Activated T-cell treated with anti-CD3 and anti-CD28 coated beads for 4 hours (primary cell): ENCODE data around the gene CLSTN2.

ENCODE experiments used
- DNase-seq: peaks from one replicate; pipeline ENCODE4 v3.0.0-alpha.2; 2020

The CLSTN2 gene

DNA sequence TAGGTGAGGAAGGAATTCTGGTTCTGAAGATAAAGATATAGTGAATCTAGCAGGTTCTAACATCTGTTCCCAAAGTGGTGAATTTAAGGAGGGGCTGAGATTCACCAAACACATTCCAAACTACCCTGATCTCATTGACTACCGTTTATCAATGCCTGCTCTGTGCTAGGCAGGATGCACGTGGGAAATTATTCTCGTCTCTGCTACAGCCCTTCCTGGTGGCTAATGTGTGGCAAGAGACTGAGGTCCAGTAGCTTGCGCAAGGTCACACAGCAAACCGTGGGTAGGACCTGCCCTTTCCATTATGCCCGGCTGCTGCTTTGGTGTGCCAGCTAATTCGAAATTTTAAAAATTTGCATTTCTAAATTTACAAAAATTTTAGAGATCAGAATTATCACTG, 533.4 kb downstream of the CLSTN2 start:
- DNase-seq: no peak

DNA sequence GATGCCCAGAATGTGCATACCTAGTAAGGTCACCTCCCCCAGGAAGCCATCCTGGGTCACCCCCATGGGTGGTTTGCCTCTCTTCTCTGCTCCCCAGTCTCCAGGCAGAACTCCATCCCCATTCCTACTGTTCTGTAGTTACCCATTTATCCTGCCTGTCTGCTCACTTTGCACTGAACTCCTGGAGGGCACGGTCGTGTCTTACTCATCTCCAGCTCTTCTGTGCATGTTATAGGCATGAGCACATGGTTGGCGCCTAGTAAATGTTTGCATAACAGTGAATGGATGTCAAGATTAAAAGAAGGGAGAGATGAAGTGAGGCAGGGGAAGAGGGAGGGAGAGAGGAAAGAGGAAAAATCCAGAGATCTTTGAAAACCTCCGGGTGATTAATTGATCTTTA, 534.5 kb downstream of the CLSTN2 start:
- no peak for DNase-seq

DNA sequence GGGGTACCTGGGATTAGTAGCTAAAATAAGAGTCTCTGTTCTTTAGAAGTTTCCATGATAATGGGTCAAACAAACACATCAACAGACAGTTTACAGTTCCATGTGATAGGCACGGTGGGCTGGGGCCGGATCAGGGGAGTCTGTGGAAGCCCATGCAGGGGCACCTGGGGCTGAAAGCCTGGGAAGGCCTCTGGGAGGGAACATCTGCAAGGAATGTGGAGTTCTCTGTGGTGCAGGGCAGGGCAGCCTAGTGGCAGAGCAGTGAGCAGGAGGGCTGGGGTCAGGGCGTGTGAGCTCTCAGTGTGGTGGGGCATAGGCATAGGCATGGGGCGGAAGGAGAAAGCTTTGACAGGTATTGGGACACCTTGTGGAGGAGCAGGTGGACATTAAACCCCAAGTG, 535.2 kb downstream of the CLSTN2 start:
- DNase-seq: no peak

DNA sequence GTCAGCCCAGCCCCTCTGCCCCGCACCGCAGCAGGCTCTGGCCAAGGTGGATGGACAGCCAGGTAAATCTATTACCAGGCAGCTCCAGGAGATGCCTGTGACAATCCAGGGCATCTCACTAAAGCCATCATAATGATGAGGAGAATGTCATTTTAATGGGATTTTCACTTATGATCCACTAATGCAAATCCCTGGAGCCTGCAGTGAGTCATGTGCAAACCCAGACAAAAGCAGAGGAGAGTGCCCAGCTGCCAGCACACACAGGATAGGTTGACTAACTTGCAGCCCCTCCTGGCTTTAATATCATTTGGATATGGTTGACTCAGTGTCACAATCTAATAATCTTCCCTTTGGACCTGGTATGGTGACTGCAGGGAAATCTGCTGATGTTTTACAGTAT, 536.0 kb downstream of the CLSTN2 start:
- no peak for DNase-seq

DNA sequence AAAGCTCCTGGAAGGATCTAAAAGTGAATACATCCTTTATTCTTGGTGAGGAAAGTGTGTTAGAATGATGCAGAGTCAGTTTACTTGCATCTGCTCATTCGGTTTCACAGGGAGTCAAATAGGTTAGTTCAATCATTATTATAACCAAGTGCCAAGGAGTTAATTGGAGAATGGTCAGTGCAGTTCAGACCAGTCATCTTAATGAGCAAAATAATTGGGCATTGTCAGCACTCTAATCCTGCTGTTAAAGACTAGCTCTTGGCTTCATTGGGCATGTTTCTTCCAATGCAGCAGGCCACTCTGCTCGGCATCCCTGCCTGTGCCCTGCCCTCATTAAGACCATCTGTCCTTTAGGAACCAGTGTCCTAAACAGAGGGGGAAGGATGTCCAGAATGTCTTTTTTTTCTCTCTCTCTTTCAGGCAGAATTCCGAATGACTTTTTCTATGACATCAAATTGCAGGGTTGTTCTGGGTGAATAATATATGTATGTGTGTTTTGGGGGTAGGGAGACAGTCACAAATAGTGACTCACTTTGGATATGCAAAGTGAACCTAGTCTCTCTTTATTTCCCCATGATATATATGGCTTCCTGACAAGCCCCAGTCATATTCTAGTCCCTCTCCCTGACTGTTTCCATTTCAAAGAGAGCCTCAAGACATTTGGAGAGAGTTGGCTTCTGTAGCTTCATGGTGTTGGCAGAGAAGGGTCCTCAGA, 537.5 kb downstream of the CLSTN2 start:
- no peak for DNase-seq

DNA sequence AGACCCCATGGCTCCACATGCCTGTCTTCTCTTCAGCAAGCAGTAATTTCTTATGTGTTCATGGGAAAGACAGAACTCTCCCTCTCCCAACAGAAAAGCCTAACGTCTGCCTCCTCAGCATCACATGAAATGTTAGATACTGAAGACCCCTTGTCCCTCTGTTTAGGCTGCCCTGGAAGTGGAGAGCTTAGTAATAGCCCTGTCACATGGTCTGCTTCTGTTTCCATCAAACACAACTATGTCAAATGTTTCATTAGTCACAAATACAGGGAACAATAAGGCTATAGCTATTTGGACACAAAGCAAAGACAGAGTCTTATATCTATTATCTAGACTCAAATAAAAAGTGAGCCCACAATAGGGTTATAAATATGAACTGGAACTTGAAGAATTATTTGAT, 552.6 kb downstream of the CLSTN2 start:
- no peak for DNase-seq

DNA sequence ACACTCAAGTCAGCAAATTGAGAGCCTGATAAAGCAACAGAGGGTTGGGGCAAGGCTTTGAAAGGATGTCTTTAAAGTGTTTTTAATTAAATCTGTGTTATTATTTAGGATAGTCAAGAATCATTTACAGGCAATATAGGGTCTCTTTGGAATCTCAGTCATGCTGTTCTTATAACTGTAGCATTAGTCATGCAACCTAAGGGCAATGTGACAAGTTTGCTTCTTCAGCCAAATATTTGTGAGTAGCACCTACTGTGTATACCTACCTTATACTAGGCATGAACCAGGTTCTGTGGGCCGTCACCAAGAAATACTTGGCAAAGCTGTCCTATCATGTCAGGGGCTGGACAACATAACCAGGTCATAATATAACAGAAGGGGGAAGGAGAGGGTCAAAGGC, 558.3 kb downstream of the CLSTN2 start:
- no peak for DNase-seq

DNA sequence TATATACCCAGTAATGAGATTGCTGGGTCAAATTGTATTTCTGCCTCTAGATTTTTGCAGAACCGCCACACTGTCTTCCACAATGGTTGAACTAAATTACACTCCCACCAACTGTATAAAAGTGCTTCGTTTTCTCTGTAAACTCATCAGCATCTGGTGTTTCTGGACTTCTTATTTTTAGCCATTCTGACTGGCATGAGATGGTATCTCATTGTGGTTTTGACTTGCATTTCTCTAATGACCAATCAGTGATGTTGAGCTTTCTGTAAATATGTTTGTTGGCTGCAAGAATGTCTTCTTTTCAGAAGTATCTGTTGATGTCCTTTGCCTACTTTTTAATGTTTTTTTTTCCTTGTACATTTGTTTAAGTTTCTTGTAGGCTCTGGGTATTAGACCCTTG, 560.0 kb downstream of the CLSTN2 start:
- no peak for DNase-seq

DNA sequence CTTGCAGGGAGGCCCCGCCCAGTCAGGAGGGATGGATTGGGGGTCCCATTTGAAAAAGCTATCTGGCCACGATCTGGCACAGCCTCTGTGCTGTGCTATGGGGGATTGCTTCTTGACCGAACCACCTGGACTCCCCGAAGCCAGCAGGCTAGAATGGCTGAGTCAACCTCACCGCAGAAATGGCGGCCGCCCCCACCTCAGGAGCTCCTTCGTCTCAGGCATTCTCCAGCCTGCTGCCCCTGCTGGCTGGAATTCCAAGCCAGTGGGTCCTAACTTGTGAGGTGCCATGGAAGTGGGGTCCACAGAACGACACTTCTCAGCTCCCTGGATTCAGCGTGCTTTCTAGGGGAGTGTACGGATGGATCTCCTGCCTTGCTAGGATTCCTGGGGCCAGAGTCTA, 562.3 kb downstream of the CLSTN2 start:
- no peak for DNase-seq

DNA sequence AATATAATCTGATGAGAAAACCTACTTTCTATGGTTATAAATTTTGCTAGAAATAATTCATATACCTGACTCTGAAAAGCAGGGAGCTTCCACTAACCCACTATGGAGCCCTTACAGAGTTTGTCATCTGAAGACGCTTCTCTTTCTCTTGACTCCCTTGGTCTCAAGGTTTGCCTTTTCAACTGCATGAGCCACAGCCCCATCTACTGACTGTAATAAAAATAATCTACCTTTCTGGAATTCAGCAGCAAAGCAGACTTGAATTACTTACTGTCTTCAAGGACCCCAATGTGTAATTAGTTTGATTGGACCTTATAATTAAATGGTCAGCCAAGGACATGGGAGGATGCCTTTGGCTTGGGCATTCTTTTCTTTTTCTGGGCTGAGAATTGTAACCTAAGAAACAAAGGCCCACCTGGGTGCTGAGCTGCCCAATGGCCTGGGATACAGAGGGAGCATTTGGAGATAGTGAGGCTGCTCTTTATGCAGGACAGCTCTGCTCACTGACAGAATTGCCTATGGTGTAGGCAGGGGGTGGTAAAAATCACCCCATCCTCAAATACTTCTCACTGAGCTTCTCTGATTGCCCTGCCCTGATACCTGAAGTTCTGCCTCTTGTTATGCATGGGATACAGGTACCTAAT, 564.3 kb downstream of the CLSTN2 start:
- DNase-seq: no peak

DNA sequence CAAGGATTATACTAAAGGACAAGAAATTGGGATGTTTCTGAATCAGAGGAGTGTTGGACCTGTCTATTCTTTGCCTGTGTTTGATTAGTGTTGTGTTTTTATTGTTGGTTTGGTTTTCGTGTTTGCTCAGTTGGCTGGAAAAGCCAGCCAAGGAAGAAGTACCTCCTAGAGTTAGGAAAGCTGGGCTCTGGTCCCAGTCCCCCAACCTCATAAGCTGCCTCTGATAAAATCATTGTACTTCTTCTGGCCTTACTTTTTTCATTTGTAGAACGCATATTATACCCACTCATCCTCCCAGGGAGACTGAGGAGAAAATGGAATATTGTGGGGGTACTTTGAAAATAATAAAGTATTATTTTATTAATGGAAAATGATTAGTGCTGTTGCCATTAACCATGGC, 565.5 kb downstream of the CLSTN2 start:
- DNase-seq: no peak

DNA sequence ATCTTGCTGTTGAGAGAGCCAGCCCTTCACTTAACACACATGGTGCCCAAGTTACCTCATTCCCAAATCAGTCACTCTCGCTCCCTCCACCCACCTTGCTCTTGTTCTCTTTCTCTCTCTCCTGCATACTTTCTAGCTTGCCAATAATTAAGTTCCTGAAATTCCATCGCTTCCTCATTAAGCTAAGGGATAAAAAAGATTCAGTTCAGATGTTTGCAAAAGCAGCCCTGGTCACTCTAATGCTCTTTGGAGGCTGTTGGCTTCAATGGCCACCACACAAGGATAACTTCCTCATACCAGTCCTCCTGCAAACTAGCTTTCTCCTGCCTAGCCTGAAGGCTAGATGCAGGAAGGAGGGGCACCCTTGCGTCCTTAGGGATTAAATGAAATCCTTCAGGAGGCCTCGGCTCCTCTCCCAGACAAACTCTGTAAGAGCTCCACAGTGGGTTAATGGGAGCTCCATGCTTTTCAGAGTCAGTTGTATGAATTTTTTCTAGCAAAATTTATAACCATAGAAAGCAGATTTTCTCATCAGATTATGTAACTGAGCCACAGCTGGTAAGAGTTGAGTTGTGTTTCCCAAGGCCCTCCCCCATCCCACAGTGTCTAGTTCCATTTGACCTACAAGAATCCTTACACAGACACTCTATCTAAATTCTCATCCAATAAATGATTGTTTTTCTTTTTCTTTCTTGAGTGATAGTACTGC, 566.2 kb downstream of the CLSTN2 start:
- DNase-seq: no peak

DNA sequence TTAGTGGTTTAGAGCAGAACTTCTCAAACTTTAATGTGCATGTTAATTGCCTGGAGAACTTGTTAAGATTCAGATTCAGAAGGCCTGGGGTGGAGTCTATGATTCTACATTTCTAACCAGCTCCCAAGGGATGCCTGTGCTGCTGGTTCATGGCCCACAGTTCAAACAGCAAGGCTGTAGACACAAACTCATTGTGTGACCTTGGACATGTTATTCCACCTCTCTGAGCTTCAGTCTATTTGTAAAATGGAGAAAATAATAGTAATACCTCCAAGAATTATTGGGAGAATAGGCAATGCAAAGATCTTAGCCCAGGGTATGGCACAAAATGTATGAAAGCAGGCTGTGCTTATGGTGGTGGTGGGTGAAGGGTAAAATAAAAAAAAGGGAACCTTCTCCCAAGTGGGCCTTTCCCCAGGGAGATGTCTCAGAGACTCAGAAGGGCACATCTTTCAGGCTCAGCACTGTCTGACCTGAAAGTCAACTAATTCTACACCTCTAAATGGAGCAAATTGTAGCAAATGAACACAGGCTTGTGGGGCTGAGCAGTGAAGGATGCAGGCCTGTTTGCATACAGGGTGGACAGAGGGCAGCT, 566.9 kb downstream of the CLSTN2 start:
- DNase-seq: no peak

DNA sequence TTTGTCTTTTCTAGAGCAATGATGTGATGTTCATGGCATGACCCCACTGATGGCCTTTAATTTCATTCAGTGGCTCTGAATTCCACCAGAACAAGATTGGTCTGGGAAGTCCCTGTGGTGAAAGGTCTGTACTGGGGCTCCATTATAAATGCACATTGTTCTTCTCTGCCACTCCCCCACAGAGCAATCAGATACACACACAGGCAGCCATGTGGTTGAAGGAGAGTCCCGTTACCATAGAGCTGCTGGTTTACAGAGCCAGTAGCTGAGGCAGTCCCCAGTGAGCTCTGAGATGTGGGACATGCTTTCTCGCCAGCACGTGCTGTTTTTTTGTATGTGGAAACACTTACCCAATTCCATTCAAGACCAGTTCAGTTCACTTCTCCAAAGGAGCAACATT, 570.2 kb downstream of the CLSTN2 start:
- DNase-seq: no peak

DNA sequence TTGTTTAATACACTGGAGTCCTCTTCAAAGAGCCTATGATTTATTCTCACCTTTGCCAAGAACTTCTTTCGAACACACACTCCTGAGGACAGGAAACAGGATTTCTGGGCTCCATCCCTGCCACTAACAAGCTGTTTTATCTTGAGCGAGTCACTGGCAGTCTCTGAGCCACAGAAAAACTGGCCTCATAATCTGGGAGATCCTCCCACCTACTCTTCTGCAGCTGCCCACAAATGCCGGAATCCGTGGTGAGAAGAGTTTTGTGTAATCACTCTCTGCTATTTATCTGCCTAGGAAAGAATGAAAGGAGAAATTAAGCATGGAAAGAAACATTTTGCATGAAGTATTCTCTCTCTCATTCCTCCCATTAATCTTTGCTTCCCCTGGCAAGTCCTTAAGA, 570.9 kb downstream of the CLSTN2 start:
- no peak for DNase-seq

DNA sequence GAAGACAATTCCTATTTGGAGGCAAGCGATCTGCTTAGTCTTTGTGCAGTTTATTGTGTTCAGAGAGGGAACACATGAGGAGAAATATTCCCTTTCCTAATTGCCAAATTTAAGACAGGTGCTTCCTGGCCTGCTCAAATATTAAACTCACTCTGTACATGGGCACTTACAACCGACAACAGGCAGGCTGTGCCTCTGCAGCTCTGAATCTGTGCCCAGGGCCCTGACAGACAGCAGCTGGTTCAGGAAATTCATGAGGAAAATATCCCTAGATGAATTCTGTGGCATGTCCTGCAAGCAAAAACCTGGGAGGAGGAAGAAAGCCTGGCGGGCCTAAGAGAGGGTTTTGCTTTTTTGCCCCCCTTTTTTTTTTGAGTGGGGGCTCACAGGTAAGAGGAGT, 573.6 kb downstream of the CLSTN2 start:
- DNase-seq: no peak

DNA sequence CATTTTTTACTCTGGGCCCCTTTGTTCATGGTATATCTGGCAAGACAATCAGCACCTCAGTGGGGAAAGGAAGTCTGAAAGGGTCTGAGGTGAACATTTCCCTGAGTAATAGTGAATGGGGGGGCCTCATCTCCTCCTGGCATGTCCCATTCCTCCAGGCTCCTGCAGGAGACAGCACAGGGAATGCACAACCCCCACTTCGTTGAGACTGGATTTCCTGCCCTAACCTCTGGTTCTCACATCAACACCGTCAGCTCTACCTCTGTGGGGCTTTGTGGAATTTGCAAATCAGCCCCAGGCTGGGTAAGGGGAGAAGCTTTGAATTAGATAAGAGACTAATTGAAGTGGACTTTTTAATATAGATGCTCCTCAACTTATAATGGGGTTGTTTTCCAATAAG, 574.5 kb downstream of the CLSTN2 start:
- DNase-seq: no peak

DNA sequence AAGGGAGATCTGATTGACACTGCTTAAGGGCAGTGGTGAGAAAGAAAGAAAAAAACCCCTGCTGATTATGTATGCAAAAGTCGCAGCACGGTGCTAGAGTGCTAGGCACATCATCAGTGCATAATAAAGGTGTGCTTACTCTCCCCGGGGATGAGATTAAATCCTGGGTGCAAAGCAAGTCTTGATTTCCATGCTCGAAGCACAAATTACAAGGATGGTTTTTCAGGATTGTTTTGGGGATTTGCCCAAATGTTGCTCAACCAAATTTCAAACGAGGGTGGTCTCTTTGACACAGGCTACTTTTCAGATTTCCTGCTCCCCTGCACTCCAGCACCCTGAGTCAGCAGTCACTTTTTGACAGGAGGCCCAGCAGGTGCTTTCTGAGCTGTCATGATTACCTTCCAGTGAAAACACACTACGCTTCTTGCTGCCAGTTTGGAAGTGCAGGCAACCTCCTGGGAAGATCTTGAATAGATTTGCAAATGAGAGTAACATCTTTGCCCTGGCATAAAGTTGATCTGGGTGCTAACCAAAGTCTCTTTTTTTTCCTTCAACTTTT, 575.4 kb downstream of the CLSTN2 start:
- DNase-seq: no peak

DNA sequence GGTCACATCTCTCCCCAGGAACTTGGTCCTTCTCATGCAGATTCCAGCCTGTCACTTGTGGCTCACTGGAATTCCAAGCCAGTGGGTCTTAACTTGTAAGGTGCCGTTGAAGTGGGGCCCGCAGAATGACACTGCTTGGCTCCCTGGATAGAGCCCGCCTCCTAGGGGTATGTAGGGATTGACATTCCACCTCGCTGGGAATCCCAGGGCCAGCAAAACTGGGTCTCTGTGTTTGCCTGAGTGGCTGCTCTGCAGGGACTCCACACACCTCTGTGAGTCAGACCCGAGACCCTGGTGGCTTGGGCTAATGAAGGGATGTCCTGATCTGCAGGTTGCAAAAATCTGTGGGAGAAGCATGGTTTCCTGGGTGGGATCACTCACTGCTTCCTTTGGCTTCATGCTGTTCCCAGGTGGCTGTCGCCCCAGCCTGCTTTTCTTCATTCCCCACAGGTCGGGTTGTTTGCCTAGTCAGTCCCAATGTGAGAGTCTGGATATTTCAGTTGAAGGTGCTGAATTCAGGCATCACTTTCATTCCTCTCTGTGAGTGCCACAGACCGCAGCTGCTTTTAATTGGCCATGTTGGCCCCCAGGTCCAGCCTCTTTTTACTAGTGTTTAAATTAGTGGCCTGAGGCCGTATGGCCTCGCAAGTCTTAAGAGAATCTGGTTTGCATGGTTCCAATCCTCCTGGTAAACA, 586.9 kb downstream of the CLSTN2 start:
- no peak for DNase-seq

DNA sequence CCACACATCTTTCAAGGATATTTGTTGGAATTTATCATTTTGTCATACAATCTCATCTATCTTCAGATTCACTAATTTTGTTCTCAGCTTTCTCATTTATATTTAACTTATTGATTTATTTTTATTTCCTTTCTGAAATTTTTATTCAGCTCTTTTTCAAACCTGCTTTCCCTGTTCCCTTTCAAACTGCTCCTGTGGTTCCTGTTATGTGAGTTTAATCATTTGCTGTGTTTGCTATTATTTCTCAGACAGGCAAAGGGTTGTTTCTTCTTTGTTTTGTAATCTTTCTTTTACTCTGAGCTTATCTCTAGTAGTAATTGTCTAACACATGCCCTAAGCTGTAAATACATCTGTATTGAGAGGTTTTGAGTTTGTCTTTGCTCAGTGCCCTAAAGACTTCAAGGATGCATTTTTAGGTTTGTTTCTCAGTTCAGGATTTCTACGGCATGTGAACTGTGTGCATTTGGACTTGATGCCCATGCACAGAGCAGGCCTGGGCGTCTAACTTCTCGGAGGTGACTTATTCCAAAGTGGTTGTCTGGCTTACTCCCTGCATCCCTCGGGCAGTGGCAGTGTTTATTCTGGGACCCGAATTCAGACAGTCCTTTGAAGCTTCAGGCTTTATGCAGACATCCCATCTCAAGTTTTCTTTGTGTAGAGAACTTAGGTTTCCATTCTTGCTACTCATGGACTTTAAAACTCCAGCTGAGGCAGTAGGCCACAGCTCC, 587.8 kb downstream of the CLSTN2 start:
- DNase-seq: no peak

DNA sequence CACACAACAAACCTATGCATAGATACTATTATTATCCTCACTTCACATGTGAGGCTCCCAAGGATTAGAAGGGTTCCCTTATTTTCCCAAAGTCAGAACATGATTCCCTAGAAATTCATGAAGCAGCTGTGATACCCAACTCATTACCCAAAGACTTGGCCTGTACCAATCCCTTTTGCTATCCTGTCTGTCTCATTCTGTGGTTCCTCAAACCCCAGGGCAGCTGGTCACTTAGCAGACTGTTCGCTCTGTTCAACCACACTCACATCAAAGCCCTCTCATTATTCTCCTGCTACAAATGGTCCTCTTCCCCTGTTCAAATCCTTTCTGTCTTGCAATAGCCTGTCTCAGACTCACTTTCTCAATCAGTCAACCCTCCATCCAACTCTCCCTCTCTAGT, 588.6 kb downstream of the CLSTN2 start:
- no peak for DNase-seq

DNA sequence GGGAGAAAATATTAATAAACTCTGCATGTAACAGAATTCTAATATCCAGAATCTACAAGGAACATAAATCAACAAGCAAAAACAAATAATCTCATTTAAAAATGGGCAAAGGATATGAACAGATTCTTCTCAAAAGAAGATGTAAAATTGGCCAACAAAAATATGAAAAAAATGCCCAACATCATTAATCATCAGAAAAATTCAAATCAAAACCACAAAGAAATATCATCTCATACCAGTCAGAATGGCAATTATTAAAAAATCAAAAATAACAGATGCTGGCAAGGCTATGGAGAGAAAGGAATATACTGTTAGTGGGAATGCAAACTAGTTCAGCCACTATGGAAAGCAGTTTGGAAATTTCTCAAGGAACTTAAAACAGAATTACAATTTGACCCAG, 592.2 kb downstream of the CLSTN2 start:
- DNase-seq: no peak
